Skin epidermis (tissue), 12 donors: ENCODE data around the gene SERPINA5.
A peak's percentile ranks its signal among the peaks of the same experiment; 100 is the strongest.

ENCODE experiments used
- H3K27ac ChIP-seq, 21 experiments: fragments of 200-600 bp; sonication (generic) in 11 of 21; one replicate each; pipeline ENCODE4 v1.5.0; 2020; ENCODE audit warnings: mild to moderate bottlenecking in 3 of 21, inconsistent platforms in 2 of 21, moderate library complexity in 2 of 21
- H3K4me3 ChIP-seq, 7 experiments: fragments of 200-600 bp; sonication (generic) in 2 of 7; one replicate each; pipeline ENCODE4 v1.5.0; 2020; ENCODE audit warnings: inconsistent platforms in 2 of 7, mild to moderate bottlenecking in 2 of 7, moderate library complexity in 1 of 7

SERPINA5 gene

GRCh38 chr14:94581127-94581999 is at the start of gene SERPINA5:
SERPINA5 (plus strand) TSS chr14:94581426; CDS start chr14:94587363, 5,937 bp downstream.
- Histone ChIP-seq H3K4me3 (no peak within 1 kb of the TSS), H3K27ac (peak within 1 kb of the TSS in 1 of 21 experiments; percentile 26)

- Histone ChIP-seq H3K27ac (peak overlapping the region in 1 of 21 experiments; percentile 24), H3K4me3 (no peak overlapping the region)
These were observed 48.8 kb upstream of the SERPINA5 start for GRCh38 chr14:94532447-94532846.

- no peak overlapping the region for H3K4me3 ChIP-seq
- no peak overlapping the region for H3K27ac ChIP-seq
These were observed 45.7 kb upstream of the SERPINA5 start for GRCh38 chr14:94535506-94535905.

- Histone ChIP-seq H3K27ac (no peak overlapping the region), H3K4me3 (no peak overlapping the region)
These were observed 44.4 kb upstream of the SERPINA5 start for GRCh38 chr14:94536836-94537235.

GRCh38 chr14:94538070-94538740 is 43.0 kb upstream of the SERPINA5 start:
- no peak overlapping the region for H3K27ac ChIP-seq
- no peak overlapping the region for H3K4me3 ChIP-seq

- Histone ChIP-seq H3K27ac (no peak overlapping the region), H3K4me3 (no peak overlapping the region)
These were observed 42.0 kb upstream of the SERPINA5 start for GRCh38 chr14:94539181-94539580.

- Histone ChIP-seq H3K4me3 (no peak overlapping the region), H3K27ac (no peak overlapping the region)
These were observed 41.0 kb upstream of the SERPINA5 start for GRCh38 chr14:94540031-94540794.

- Histone ChIP-seq H3K4me3 (no peak overlapping the region), H3K27ac (no peak overlapping the region)
These were observed 39.8 kb upstream of the SERPINA5 start for GRCh38 chr14:94541234-94541975.

GRCh38 chr14:94542111-94542810 is 39.0 kb upstream of the SERPINA5 start:
- H3K27ac ChIP-seq, result peak overlapping the region in 13 of 21 experiments; percentile 2 to 70 (median 46)
- no peak overlapping the region for H3K4me3 ChIP-seq

- Histone ChIP-seq H3K27ac (peak overlapping the region in 13 of 21 experiments; percentile 2 to 71 (median 46)), H3K4me3 (no peak overlapping the region)
These were observed 38.3 kb upstream of the SERPINA5 start for GRCh38 chr14:94542811-94543440.

GRCh38 chr14:94543449-94544124 is 37.6 kb upstream of the SERPINA5 start:
- no peak overlapping the region for H3K4me3 ChIP-seq
- H3K27ac ChIP-seq, result peak overlapping the region in 10 of 21 experiments; percentile 3 to 71 (median 48)

- Histone ChIP-seq H3K27ac (no peak overlapping the region), H3K4me3 (no peak overlapping the region)
These were observed 36.5 kb upstream of the SERPINA5 start for GRCh38 chr14:94544726-94545125.

- H3K27ac ChIP-seq, result no peak overlapping the region
- no peak overlapping the region for H3K4me3 ChIP-seq
These were observed 35.9 kb upstream of the SERPINA5 start for GRCh38 chr14:94545131-94545841.

GRCh38 chr14:94547151-94547680 is 34.0 kb upstream of the SERPINA5 start:
- H3K27ac ChIP-seq, result no peak overlapping the region
- H3K4me3 ChIP-seq, result no peak overlapping the region

- Histone ChIP-seq H3K4me3 (no peak overlapping the region), H3K27ac (no peak overlapping the region)
These were observed 33.5 kb upstream of the SERPINA5 start for GRCh38 chr14:94547726-94548125.

GRCh38 chr14:94548131-94548998 is 32.9 kb upstream of the SERPINA5 start:
- Histone ChIP-seq H3K27ac (no peak overlapping the region), H3K4me3 (no peak overlapping the region)
